Liver (tissue), 3 donors: ENCODE results near the gene KLF2.

Source experiments
- ATF3 ChIP-seq: IDR thresholded peaks from 2 replicates; pipeline ENCODE4 v1.6.1; 2016; ENCODE audit warnings: antibody characterized with exemption
- CTCF ChIP-seq: fragments of 150-350 bp; IDR thresholded peaks from 2 replicates; pipeline ENCODE4 v1.5.1; 2017; ENCODE audit warnings: improper control_type of control experiment, low read depth, low read length; ENCODE audit not compliant: missing input control
- GABPA ChIP-seq, 2 donors: IDR thresholded peaks in 1 of 2; conservative IDR thresholded peaks in 1 of 2; 2 replicates each; pipeline ENCODE4 v1.6.1; 2016; ENCODE audit warnings: antibody characterized with exemption in 2 of 2, mild to moderate bottlenecking in 1 of 2, moderate library complexity in 1 of 2
- JUND ChIP-seq, 2 donors: IDR thresholded peaks; 2 replicates each; pipeline ENCODE4 v1.6.1; 2016; ENCODE audit warnings: antibody characterized with exemption in 2 of 2
- MAX ChIP-seq: IDR thresholded peaks from 2 replicates; pipeline ENCODE4 v1.6.1; 2016; ENCODE audit warnings: antibody characterized with exemption
- RAD21 ChIP-seq, 2 donors: IDR thresholded peaks; 2 replicates each; pipeline ENCODE4 v1.6.1; 2016; ENCODE audit warnings: antibody characterized with exemption in 2 of 2, mild to moderate bottlenecking in 2 of 2
- REST ChIP-seq: IDR thresholded peaks from 2 replicates; pipeline ENCODE4 v1.6.1; 2016; ENCODE audit warnings: antibody characterized with exemption, mild to moderate bottlenecking
- RXRA ChIP-seq, 2 donors: IDR thresholded peaks; 2 replicates each; pipeline ENCODE4 v1.6.1; 2017 to 2018; ENCODE audit warnings: antibody characterized with exemption in 2 of 2, mild to moderate bottlenecking in 1 of 2
- SP1 ChIP-seq: IDR thresholded peaks from 2 replicates; pipeline ENCODE4 v1.6.1; 2018; ENCODE audit warnings: antibody characterized with exemption, mild to moderate bottlenecking
- YY1 ChIP-seq: IDR thresholded peaks from 2 replicates; pipeline ENCODE4 v1.6.1; 2016; ENCODE audit warnings: antibody characterized with exemption, mild to moderate bottlenecking
- donor health status: healthy.
- donor health status: healthy.

- TF ChIP-seq CTCF, result no peak
- no peak for TF ChIP-seq MAX
- TF ChIP-seq ATF3, result no peak
- TF ChIP-seq GABPA (IDR thresholded peaks at IDR 0.05 in 1 of 2, conservative IDR thresholded peaks at IDR 0.05 in 1 of 2), result no peak
- TF ChIP-seq REST, result no peak
- TF ChIP-seq RAD21 (IDR thresholded peaks at IDR 0.05), result peak in 1 of 2 donors; percentile 19
- no peak for TF ChIP-seq RXRA (IDR thresholded peaks at IDR 0.05)
- TF ChIP-seq JUND (IDR thresholded peaks at IDR 0.05), result no peak
- TF ChIP-seq SP1, result no peak
- no peak for TF ChIP-seq YY1
Observed at GRCh38 chr19:16328824-16329482, 4.3 kb downstream of the KLF2 start.
